Activated CD4-positive, alpha-beta memory T cell treated with anti-CD3 and anti-CD28 coated beads for 36 hours (primary cell): ENCODE measurements around the gene FGGY. TPM values are rescaled to one million over a fixed set of nuclear protein-coding genes. Genes with fewer than 3 reads are reported as not detected.

ENCODE experiments used
- CTCF ChIA-PET: fragments of 350-600 bp; sonication (Branson Sonifier 250); formaldehyde crosslinking; loops from one replicate; lab custom pipeline; 2021; ENCODE audit warnings: antibody characterized with exemption, inconsistent platforms; lab: Charles Lee
- POLR2A ChIA-PET: fragments of 350-600 bp; sonication (Branson Sonifier 250); formaldehyde crosslinking; loops from one replicate; lab custom pipeline; 2021; ENCODE audit warnings: antibody characterized with exemption; lab: Charles Lee
- DNase-seq: peaks from one replicate; pipeline ENCODE4 v3.0.0-alpha.2; 2020
- H3K27ac Mint-ChIP-seq: one replicate; pipeline ENCODE4 v1.8.0; 2021; ENCODE audit warnings: mixed read lengths
- H3K27me3 Mint-ChIP-seq: one replicate; pipeline ENCODE4 v1.8.0; 2021; ENCODE audit warnings: mixed read lengths
- H3K36me3 Mint-ChIP-seq: one replicate; pipeline ENCODE4 v1.8.0; 2021; ENCODE audit warnings: mixed read lengths
- H3K4me1 Mint-ChIP-seq: one replicate; pipeline ENCODE4 v1.8.0; 2021; ENCODE audit warnings: low read depth, mixed read lengths
- H3K4me3 Mint-ChIP-seq: one replicate; pipeline ENCODE4 v1.8.0; 2021; ENCODE audit warnings: mild to moderate bottlenecking, mixed read lengths
- H3K9me3 Mint-ChIP-seq: one replicate; pipeline ENCODE4 v1.8.0; 2021; ENCODE audit warnings: mixed read lengths
- intact Hi-C: fragments of 100-400 bp; cut with micrococcal nuclease; formaldehyde crosslinking; loops from one replicate; pipeline ENCODE4 v1.15.1; 2023
- total RNA-seq, 2 experiments: library from RNA; stranded (reverse); gene quantifications; one replicate each; pipeline ENCODE4 v1.2.3, GENCODE V29; 2021

Gene FGGY
- total RNA-seq, 2 experiments from 2014 or later, result 10.2 TPM

DNA sequence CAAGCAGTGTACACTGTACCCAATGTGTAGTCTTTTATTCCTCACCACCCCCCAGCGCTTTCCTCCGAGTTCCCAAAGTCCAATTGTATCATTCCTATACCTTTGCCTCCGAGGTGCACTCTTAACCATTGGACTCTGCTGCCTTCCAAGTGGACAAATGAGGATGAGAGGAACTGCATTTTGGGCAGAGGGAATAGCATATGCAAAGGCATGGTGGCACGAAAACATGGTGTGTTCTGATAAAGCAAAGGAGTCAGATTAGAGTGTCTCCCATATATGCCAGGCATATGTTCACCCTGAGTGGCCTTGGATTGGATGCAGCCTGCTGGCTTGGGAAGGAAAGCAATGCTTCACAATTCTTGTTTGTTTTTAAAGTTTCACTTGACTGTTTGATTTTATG is 25.5 kb downstream of the FGGY start:
- no peak overlapping the region for H3K27ac Mint-ChIP-seq
- no peak for DNase-seq
- H3K4me3 Mint-ChIP-seq, result no peak overlapping the region
- POLR2A ChIA-PET, result no interaction called here
- no peaks in the 10 kb centered on the region for H3K4me1 Mint-ChIP-seq
- peaks cover 1% of the 10 kb centered on the region for H3K27me3 Mint-ChIP-seq
- peaks cover 7% of the 10 kb centered on the region for H3K36me3 Mint-ChIP-seq
- CTCF ChIA-PET, result no interaction called here
- no peaks in the 10 kb centered on the region for H3K9me3 Mint-ChIP-seq
- intact Hi-C loops, result no loop called here

DNA sequence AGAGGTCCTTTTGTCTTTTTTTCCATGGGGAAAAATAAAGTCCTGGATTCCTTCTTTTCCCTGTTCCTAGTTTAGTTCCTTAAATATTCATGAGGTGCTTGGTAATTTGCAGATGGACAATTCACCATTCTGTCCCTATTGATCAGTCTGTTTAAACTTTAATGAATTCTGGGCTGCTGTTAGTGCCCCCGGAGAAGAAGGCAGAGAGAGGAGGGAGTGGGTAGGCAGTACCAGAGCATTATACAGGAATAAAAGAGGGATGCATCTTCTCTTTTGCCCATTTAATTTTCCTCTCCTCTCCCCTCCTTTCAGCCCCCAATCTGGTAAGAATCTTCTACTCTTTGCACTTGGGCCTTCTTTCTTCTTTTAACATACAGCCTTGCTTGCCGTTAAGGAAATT is 25.9 kb downstream of the FGGY start:
- Mint-ChIP-seq H3K27ac (no peak overlapping the region), H3K36me3 (peaks cover 7% of the 10 kb centered on the region), H3K27me3 (peaks cover 1% of the 10 kb centered on the region), H3K4me3 (no peak overlapping the region), H3K9me3 (no peaks in the 10 kb centered on the region), H3K4me1 (peaks cover 2% of the 10 kb centered on the region)
- DNase-seq, result no peak
- CTCF ChIA-PET, result no interaction called here
- POLR2A ChIA-PET, result no interaction called here
- intact Hi-C loops, result no loop called here

DNA sequence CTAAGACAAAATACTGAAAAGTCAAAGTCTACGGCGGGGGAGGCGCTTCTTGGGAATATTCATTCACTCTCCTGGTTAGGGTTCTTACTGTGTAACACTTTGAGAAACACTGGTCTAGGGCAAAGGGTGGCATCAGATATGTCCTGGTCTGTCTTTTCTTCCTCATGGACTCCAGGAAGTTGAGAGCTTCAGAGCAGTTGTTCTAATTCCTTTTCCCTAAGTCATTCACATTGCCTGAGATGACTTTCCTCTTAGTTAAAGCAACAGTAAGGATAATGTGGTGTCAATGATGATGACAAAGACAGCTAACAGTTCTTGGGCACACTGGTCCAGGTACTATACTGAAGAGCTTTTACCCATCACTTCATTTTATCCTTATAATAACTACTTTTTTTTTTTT is 27.0 kb downstream of the FGGY start:
- H3K4me1 Mint-ChIP-seq, result peaks cover 13% of the 10 kb centered on the region
- H3K27ac Mint-ChIP-seq, result no peak overlapping the region
- ChIA-PET CTCF (no interaction called here), POLR2A (no interaction called here)
- intact Hi-C loops, result no loop called here
- H3K27me3 Mint-ChIP-seq, result peaks cover 1% of the 10 kb centered on the region
- H3K4me3 Mint-ChIP-seq, result no peak overlapping the region
- H3K9me3 Mint-ChIP-seq, result no peaks in the 10 kb centered on the region
- DNase-seq, result no peak
- peaks cover 7% of the 10 kb centered on the region for H3K36me3 Mint-ChIP-seq

DNA sequence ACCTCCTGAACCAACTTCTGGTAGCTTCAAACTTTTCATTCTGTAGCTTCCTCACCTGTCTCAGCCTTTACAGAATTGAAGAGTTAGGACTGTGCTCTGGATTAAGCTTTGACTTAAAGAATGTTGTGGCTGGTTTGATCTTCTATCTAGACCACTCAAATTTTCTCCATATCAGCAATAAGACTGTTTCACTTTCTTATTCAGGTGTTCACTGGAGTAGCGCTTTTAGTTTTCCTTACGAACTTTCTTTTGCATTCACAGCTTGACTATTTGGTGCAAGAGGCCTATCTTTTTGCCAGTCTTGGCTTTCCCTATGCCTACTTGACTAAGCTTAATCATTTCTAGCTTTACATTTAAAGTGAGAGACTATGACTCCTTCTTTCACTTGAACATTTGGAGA is 31.5 kb downstream of the FGGY start:
- H3K27ac Mint-ChIP-seq, result no peak overlapping the region
- no peak overlapping the region for H3K4me3 Mint-ChIP-seq
- ChIA-PET POLR2A (no interaction called here), CTCF (interaction anchor here (0.6 kb wide), 1 partner anchor 588 kb away, joined by 3 read pairs; no protein-coding TSS in a partner anchor)
- no peak for DNase-seq
- no peaks in the 10 kb centered on the region for H3K27me3 Mint-ChIP-seq
- peaks cover 25% of the 10 kb centered on the region for H3K4me1 Mint-ChIP-seq
- H3K36me3 Mint-ChIP-seq, result peaks cover 7% of the 10 kb centered on the region
- H3K9me3 Mint-ChIP-seq, result no peaks in the 10 kb centered on the region
- intact Hi-C loops, result loop anchor here (1.0 kb wide), 2 partner anchors 32 to 104 kb away; no protein-coding TSS in a partner anchor

DNA sequence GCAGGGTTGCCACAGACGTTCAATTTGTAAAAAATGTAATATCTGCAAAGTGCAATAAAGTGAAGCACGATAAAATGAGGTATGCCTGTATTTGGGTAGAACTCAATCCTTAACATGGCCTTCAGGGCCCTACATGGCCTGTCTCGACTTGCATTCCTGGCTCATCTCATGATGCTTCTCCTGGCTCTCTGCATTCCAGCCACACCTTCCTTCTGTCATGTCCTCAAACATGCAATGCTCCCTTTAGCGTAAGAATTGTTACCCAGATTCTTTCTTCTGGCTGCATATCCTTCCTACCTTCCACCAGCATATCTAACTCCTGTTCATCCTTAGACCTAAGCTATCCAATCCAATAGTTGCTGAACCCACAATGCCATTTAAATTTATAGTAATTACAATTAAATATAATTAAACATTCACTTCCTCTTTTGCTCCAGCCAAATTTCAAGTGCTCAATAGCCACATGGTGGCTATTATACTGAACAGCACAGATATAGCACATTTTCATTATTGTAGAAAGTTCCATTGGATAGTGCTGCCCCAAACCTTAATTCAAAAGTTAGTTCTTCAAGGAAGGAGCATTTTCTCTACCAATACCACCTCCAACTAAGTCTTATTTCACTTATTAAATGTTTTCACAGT is 32.6 kb downstream of the FGGY start:
- POLR2A ChIA-PET, result no interaction called here
- Mint-ChIP-seq H3K4me3 (no peak overlapping the region), H3K27ac (no peak overlapping the region), H3K36me3 (peaks cover 7% of the 10 kb centered on the region), H3K9me3 (no peaks in the 10 kb centered on the region), H3K4me1 (peaks cover 32% of the 10 kb centered on the region), H3K27me3 (no peaks in the 10 kb centered on the region)
- CTCF ChIA-PET, result no interaction called here
- no peak for DNase-seq
- intact Hi-C loops, result loop anchor here (5.0 kb wide), 1 partner anchor 148 kb away; no protein-coding TSS in a partner anchor

DNA sequence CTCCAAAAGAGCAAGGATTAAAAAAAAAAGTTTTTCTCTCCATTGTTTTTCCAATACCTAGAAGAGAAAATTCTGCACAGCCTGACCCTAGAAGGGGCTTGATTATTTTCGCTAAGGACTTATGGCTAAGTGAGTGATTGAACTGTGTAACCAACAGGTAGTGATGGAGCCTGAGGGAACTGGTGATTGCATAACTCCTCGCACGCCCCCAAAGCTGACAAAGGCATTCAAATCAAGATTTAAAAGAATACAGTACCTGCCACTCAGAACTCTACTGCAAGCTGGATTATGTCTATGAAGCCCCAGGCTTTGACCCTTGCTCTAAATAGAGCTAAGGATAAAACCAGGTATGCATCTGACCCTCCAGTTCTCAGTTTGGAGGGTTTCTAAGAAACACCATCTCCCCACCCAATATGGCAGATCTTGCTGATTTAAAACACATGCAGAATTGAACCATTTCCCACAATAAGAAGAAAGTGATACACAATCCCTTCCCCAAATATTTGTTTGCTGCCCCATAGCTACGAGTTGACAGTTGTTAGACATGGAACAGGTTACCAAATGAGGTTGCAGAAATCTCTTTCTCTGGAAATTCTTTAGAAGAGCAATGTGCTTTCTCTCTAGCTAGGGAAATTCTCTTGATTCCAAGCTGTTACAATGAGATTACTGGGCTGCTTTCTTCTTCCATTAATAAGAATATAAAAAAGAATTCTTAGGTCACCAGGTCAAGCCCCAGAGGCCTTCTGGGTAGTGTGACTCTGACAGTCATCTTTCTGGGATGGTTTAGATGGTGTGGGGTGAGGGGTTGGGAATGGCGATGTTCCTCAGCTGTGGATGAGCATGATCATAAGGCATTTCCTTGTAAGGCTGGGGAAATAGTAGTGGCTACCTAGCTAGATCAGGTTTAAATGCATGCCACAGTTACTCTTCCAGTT is 35.1 kb downstream of the FGGY start:
- no peaks in the 10 kb centered on the region for H3K9me3 Mint-ChIP-seq
- H3K4me3 Mint-ChIP-seq, result no peak overlapping the region
- DNase-seq, result no peak
- H3K36me3 Mint-ChIP-seq, result peaks cover under 1% of the 10 kb centered on the region
- intact Hi-C loops, result loop anchor here (5.0 kb wide), 1 partner anchor 145 kb away; no protein-coding TSS in a partner anchor
- ChIA-PET CTCF (interaction anchor here (0.9 kb wide), 1 partner anchor 427 kb away, joined by 3 read pairs; no protein-coding TSS in a partner anchor), POLR2A (no interaction called here)
- H3K4me1 Mint-ChIP-seq, result peaks cover 32% of the 10 kb centered on the region
- H3K27me3 Mint-ChIP-seq, result no peaks in the 10 kb centered on the region
- no peak overlapping the region for H3K27ac Mint-ChIP-seq

DNA sequence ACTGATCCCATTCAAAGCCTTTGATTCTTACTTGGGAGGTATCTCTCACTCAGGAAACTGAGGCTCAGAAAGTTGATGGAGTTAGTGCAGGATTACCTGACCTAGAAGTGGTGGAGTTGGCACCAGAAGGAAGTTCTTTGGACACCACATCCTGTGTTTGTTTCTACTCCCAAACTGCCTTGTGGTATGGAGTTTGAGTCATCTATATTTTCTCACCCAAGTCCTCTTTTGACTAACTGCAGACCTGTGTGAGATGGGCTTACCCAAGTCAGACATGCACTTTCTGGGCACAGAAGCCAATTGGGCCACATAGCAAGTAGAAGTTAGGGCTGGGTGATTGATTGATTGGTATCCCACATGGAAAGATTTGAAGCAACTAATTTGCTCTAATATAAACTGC is 36.1 kb downstream of the FGGY start:
- intact Hi-C loops, result loop anchor here (1.0 to 5.0 kb wide), 3 partner anchors 22 to 144 kb away; no protein-coding TSS in a partner anchor
- H3K4me3 Mint-ChIP-seq, result no peak overlapping the region

DNA sequence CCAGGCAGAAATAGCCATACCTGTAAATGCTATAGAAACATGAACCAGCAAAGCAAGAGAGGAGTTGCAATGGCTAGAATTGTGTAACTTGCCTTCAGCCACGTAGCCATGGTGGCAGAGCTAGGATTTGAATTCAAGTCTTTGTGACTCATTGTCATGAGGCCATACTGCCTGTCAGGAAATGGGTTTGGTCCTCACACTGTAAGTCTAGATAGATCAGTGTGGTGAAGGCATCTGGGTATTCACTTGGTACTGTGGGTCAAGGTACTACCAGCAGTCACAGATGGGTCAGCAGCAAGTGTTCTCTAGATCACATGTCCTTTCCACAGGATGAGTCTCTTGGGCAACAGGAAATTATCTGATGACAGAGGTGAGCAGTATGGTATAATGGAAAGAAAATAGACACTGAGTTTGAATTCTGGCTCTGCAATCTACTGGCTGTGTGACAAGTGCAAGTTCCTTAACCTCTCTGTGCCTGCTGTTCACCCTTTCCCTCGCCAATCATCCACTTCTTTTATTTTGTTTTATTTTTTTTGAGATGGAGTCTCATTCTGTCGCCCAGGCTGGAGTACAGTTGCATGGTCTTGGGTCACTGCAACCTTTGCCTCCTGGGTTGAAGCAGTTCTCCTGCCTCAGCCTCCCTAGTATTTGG is 36.9 kb downstream of the FGGY start:
- H3K36me3 Mint-ChIP-seq, result no peaks in the 10 kb centered on the region
- POLR2A ChIA-PET, result no interaction called here
- peaks cover 20% of the 10 kb centered on the region for H3K4me1 Mint-ChIP-seq
- H3K4me3 Mint-ChIP-seq, result no peak overlapping the region
- H3K27ac Mint-ChIP-seq, result peak overlapping the region; percentile 47
- H3K9me3 Mint-ChIP-seq, result no peaks in the 10 kb centered on the region
- CTCF ChIA-PET, result no interaction called here
- no peaks in the 10 kb centered on the region for H3K27me3 Mint-ChIP-seq
- intact Hi-C loops, result loop anchor here (1.0 to 5.0 kb wide), 3 partner anchors 22 to 144 kb away; no protein-coding TSS in a partner anchor
- DNase-seq, result peak; percentile 20

More for the DNA sequence above, 36.1 kb downstream of the FGGY start:
- Mint-ChIP-seq H3K4me1 (peaks cover 28% of the 10 kb centered on the region), H3K27ac (peak overlapping the region; percentile 54), H3K9me3 (no peaks in the 10 kb centered on the region), H3K27me3 (no peaks in the 10 kb centered on the region), H3K36me3 (no peaks in the 10 kb centered on the region)
- DNase-seq, result peak; percentile 46
- ChIA-PET POLR2A (no interaction called here), CTCF (no interaction called here)

DNA sequence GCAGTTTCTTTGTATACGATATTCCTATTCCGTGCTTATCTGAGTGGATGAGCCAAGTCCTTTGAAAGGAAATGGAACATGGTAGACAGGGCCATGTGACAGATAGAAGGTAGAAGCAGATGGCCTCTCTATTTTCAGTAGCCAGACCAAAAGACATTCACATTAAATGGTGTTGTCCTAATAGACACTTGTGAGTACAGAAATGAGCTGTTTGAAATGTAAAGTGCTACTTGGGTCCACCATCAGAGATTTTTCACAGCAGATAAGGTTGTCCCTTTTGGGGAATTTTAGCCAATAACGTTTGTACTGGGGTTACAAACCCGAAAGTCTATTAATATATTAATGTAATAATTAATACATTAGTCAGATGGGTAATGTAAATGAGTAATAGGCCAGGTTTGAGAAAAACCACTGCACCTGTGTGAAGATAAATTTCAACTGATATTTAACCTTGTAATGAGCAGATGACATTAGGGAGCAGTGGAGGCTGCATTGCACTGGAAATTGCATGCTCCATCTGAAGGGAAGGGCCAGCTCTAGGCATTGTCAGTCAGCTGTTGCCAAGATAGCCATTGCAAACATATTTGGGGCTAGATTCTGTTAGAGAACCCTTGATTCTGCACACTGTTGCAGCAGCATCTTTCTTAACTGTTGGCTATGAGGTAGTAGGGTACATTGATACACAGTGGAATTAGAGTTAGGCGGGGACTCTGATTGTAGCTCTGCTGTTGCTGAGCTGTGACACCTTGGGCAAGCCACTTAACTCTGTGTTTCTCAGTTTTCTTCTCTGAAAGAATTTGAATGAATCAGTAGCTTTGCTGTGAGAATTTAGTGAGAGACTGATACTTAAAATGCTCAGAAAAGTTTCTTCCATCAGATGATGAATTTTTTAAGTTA is 43.8 kb downstream of the FGGY start:
- H3K4me3 Mint-ChIP-seq, result no peak overlapping the region
- H3K36me3 Mint-ChIP-seq, result no peaks in the 10 kb centered on the region
- ChIA-PET CTCF (no interaction called here), POLR2A (no interaction called here)
- H3K4me1 Mint-ChIP-seq, result no peaks in the 10 kb centered on the region
- no peaks in the 10 kb centered on the region for H3K27me3 Mint-ChIP-seq
- no peak for DNase-seq
- no peaks in the 10 kb centered on the region for H3K9me3 Mint-ChIP-seq
- H3K27ac Mint-ChIP-seq, result no peak overlapping the region
- intact Hi-C loops, result no loop called here

DNA sequence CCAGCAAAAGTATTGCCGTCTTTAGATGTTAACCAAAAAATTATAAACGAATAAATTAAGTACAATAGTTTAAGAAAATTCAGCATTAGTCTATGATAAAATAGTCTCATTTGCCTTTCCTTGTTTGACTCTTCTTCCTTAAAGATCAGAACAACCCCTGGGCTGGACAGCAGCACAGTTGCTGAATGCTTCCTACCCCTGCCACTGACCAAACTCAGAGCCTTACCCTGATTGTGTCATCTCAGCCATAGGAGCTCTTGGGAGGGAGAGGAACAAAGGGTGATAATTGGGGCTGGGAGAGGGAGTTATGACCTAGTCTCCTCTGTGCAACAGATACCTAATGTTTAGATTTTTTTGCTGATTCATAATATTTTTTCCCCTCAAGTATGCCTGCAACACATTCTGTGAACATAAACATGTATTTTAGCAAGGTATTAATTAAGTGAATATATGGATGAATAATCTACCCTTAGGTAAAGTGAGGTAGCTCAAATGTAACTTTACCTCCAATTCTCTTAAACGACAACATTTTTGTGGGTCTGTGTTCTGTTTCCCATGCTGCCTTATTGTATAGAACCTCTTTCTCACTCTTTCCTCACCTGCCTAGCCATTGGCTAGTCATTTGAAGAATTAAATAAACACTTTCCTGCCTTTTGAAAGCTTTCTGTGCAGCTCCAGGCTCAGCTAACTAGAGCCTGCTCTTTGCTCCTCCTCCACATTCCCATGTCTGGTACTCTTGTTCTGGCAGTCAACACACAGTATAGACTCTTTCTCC is 46.1 kb downstream of the FGGY start:
- intact Hi-C loops, result no loop called here
- no peak overlapping the region for H3K27ac Mint-ChIP-seq
- ChIA-PET CTCF (interaction anchor here (1.1 kb wide), 1 partner anchor 13 kb away, joined by 3 read pairs; no protein-coding TSS in a partner anchor), POLR2A (no interaction called here)
- no peak for DNase-seq
- no peaks in the 10 kb centered on the region for H3K4me1 Mint-ChIP-seq
- no peaks in the 10 kb centered on the region for H3K27me3 Mint-ChIP-seq
- H3K9me3 Mint-ChIP-seq, result no peaks in the 10 kb centered on the region
- no peak overlapping the region for H3K4me3 Mint-ChIP-seq
- no peaks in the 10 kb centered on the region for H3K36me3 Mint-ChIP-seq

DNA sequence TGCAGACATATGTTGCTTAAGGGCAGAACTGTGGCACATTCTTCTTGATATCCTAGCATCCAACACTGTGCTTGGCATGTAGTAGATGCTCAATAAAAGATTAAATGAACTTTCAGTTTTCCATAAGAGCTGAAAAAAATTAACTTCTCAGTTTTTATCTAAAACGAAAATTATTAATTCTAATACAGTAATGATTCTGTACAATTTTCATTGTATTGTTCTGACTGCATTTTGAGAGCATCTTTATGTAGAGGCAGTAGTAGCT is 46.6 kb downstream of the FGGY start:
- H3K4me1 Mint-ChIP-seq, result no peaks in the 10 kb centered on the region
- no peak for DNase-seq
- H3K9me3 Mint-ChIP-seq, result no peaks in the 10 kb centered on the region
- intact Hi-C loops, result no loop called here
- POLR2A ChIA-PET, result no interaction called here
- no peaks in the 10 kb centered on the region for H3K36me3 Mint-ChIP-seq
- H3K27me3 Mint-ChIP-seq, result no peaks in the 10 kb centered on the region
- no peak overlapping the region for H3K4me3 Mint-ChIP-seq
- no peak overlapping the region for H3K27ac Mint-ChIP-seq
- CTCF ChIA-PET, result interaction anchor here (1.1 kb wide), 1 partner anchor 12 kb away, joined by 3 read pairs; no protein-coding TSS in a partner anchor
